HepG2 (cell line): ENCODE data around the gene CYP4V2. TPM values are rescaled to one million over a fixed set of nuclear protein-coding genes. Genes with fewer than 3 reads are reported as not detected.

ENCODE experiments used
- ISL2 ChIP-seq: sonication (generic); formaldehyde crosslinking; IDR thresholded peaks from 2 replicates; pipeline ENCODE4 v1.5.0; 2020; ENCODE audit warnings: missing genetic modification reagents
- KMT2A ChIP-seq: sonication (generic); formaldehyde crosslinking; IDR thresholded peaks from 2 replicates; pipeline ENCODE4 v1.4.0; 2020; ENCODE audit warnings: missing genetic modification reagents
- MEIS1 ChIP-seq: sonication (generic); formaldehyde crosslinking; IDR thresholded peaks from 2 replicates; pipeline ENCODE4 v1.9.0; 2021; ENCODE audit warnings: mild to moderate bottlenecking, missing genetic modification reagents, moderate library complexity, borderline replicate concordance
- MIER2 ChIP-seq: IDR thresholded peaks from 2 replicates; pipeline ENCODE4 v1.6.1; 2016; ENCODE audit warnings: missing biosample characterization, missing genetic modification reagents
- NR2C2 ChIP-seq: sonication (generic); formaldehyde crosslinking; IDR thresholded peaks from 2 replicates; pipeline ENCODE4 v1.4.0; 2020; ENCODE audit warnings: missing genetic modification reagents, mild to moderate bottlenecking, moderate library complexity, borderline replicate concordance
- TP53 ChIP-seq: sonication (generic); formaldehyde crosslinking; conservative IDR thresholded peaks from 2 replicates; pipeline ENCODE4 v1.4.0; 2020; ENCODE audit warnings: missing genetic modification reagents
- ZC3H13 ChIP-seq: sonication (generic); formaldehyde crosslinking; IDR thresholded peaks from 2 replicates; pipeline ENCODE4 v1.8.1; 2023; ENCODE audit warnings: mild to moderate bottlenecking, missing genetic modification reagents, moderate library complexity
- ZNF124 ChIP-seq: sonication (generic); formaldehyde crosslinking; IDR thresholded peaks from 2 replicates; pipeline ENCODE4 v1.4.0; 2020; ENCODE audit warnings: missing genetic modification reagents
- ZNF260 ChIP-seq: sonication (generic); formaldehyde crosslinking; IDR thresholded peaks from 2 replicates; pipeline ENCODE4 v1.4.0; 2020; ENCODE audit warnings: missing genetic modification reagents, low read depth, mild to moderate bottlenecking, borderline replicate concordance
- ZNF674 ChIP-seq: sonication (generic); formaldehyde crosslinking; IDR thresholded peaks from 2 replicates; pipeline ENCODE4 v1.5.0; 2020; ENCODE audit warnings: low read depth, mild to moderate bottlenecking, missing genetic modification reagents
- polyA plus RNA-seq, 8 experiments: library from polyadenylated mRNA; depleted of rRNA in 3 of 8; stranded (reverse) in 7 of 8; unstranded in 1 of 8; fragments of >200 nt; fragmentation: Illumina TruSeq in 4 of 8; extraction: Trizol in 4 of 8; gene quantifications; 2 replicates each; pipeline versions ENCODE4 v1.2.1 to v1.2.3, GENCODE V29; 2011 to 2016; ENCODE audit warnings: low read depth in 4 of 8, missing spikeins in 1 of 8, mixed read lengths in 1 of 8; ENCODE audit not compliant: insufficient read depth in 1 of 8
- total RNA-seq, 5 experiments: library from RNA; depleted of rRNA; stranded (reverse); fragments of >200 nt; fragmentation: Illumina TruSeq; extraction: Trizol; gene quantifications; 2 replicates each; pipeline ENCODE4 v1.2.3, GENCODE V29; 2016; ENCODE audit warnings: low read depth in 1 of 5
- TF ChIP-seq, protein P1 (sequence below): sonication (generic); formaldehyde crosslinking; IDR thresholded peaks from 2 replicates; pipeline ENCODE4 v1.4.0; 2020; ENCODE audit warnings: missing genetic modification reagents, borderline replicate concordance
- TF ChIP-seq, protein P2 (sequence below): sonication (generic); formaldehyde crosslinking; IDR thresholded peaks from 2 replicates; pipeline ENCODE4 v1.4.0; 2020; ENCODE audit warnings: mild to moderate bottlenecking, missing genetic modification reagents
- TF ChIP-seq, protein P3 (sequence below): sonication (generic); formaldehyde crosslinking; IDR thresholded peaks from 2 replicates; pipeline ENCODE4 v1.4.0; 2020; ENCODE audit warnings: mild to moderate bottlenecking, missing genetic modification reagents, borderline replicate concordance

Gene CYP4V2
- total and polyA plus RNA-seq, 2 of the 13 experiments (the other 11 are each of a cell fraction or from before 2014, with no cell fraction given): 4.7 to 7.2 TPM

DNA sequence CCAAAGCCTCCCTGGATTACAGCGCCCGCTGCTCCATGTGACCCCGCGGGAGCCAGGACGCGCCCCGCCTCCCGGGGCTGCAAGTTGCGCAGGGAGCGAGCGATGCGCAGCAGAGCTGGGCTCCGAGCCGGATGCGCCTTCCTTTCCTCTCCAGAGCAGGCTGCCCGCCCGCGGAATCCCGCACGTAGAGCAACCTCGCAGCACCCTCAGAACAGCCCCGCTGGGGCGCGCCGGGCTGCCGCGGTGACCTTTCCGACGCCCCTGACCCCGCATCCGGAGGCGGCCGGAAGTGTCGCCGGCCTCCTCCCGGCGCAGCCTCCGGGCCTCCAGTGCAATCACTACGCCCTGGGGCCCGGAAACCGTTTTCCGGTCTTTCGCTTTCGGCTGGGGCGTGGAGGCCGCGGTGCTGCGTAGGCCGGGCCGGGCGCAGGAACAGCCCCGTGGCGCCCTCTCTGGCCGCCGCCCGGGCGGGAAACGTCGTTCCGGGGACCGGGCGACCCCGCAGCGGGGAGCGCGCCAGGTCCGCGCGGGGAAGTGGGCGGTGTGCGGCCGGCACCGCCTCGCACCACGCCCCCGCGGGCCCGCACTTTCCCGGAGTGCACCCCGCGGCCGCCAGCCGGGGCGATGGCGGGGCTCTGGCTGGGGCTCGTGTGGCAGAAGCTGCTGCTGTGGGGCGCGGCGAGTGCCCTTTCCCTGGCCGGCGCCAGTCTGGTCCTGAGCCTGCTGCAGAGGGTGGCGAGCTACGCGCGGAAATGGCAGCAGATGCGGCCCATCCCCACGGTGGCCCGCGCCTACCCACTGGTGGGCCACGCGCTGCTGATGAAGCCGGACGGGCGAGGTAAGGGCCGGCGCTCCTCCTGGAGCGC, at the start of gene CYP4V2 (continued):
- peak; percentile 78; the same call in 1 of the 2 replicates for TF ChIP-seq KMT2A (CRISPR knock-in tag)
- peak; percentile 57; the same call in 1 of the 2 replicates for TF ChIP-seq MEIS1 (CRISPR knock-in tag)
- no peak for TF ChIP-seq ZNF260 (CRISPR knock-in tag)
- TF ChIP-seq NR2C2: peak; percentile 96
- TF ChIP-seq ZNF674: peak; percentile 79; the same call in 1 of the 2 replicates
- TF ChIP-seq TP53: no peak
- TF ChIP-seq, protein P1, sequence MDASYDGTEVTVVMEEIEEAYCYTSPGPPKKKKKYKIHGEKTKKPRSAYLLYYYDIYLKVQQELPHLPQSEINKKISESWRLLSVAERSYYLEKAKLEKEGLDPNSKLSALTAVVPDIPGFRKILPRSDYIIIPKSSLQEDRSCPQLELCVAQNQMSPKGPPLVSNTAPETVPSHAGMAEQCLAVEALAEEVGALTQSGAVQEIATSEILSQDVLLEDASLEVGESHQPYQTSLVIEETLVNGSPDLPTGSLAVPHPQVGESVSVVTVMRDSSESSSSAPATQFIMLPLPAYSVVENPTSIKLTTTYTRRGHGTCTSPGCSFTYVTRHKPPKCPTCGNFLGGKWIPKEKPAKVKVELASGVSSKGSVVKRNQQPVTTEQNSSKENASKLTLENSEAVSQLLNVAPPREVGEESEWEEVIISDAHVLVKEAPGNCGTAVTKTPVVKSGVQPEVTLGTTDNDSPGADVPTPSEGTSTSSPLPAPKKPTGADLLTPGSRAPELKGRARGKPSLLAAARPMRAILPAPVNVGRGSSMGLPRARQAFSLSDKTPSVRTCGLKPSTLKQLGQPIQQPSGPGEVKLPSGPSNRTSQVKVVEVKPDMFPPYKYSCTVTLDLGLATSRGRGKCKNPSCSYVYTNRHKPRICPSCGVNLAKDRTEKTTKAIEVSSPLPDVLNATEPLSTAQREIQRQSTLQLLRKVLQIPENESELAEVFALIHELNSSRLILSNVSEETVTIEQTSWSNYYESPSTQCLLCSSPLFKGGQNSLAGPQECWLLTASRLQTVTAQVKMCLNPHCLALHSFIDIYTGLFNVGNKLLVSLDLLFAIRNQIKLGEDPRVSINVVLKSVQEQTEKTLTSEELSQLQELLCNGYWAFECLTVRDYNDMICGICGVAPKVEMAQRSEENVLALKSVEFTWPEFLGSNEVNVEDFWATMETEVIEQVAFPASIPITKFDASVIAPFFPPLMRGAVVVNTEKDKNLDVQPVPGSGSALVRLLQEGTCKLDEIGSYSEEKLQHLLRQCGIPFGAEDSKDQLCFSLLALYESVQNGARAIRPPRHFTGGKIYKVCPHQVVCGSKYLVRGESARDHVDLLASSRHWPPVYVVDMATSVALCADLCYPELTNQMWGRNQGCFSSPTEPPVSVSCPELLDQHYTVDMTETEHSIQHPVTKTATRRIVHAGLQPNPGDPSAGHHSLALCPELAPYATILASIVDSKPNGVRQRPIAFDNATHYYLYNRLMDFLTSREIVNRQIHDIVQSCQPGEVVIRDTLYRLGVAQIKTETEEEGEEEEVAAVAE (CRISPR knock-in tag): 0 out of 2 replicates have a peak, but pooled peaks have one; percentile 20
- TF ChIP-seq, protein P2, sequence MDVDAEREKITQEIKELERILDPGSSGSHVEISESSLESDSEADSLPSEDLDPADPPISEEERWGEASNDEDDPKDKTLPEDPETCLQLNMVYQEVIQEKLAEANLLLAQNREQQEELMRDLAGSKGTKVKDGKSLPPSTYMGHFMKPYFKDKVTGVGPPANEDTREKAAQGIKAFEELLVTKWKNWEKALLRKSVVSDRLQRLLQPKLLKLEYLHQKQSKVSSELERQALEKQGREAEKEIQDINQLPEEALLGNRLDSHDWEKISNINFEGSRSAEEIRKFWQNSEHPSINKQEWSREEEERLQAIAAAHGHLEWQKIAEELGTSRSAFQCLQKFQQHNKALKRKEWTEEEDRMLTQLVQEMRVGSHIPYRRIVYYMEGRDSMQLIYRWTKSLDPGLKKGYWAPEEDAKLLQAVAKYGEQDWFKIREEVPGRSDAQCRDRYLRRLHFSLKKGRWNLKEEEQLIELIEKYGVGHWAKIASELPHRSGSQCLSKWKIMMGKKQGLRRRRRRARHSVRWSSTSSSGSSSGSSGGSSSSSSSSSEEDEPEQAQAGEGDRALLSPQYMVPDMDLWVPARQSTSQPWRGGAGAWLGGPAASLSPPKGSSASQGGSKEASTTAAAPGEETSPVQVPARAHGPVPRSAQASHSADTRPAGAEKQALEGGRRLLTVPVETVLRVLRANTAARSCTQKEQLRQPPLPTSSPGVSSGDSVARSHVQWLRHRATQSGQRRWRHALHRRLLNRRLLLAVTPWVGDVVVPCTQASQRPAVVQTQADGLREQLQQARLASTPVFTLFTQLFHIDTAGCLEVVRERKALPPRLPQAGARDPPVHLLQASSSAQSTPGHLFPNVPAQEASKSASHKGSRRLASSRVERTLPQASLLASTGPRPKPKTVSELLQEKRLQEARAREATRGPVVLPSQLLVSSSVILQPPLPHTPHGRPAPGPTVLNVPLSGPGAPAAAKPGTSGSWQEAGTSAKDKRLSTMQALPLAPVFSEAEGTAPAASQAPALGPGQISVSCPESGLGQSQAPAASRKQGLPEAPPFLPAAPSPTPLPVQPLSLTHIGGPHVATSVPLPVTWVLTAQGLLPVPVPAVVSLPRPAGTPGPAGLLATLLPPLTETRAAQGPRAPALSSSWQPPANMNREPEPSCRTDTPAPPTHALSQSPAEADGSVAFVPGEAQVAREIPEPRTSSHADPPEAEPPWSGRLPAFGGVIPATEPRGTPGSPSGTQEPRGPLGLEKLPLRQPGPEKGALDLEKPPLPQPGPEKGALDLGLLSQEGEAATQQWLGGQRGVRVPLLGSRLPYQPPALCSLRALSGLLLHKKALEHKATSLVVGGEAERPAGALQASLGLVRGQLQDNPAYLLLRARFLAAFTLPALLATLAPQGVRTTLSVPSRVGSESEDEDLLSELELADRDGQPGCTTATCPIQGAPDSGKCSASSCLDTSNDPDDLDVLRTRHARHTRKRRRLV: no peak; the same call in 1 of the 2 replicates
- no peak for TF ChIP-seq MIER2
- TF ChIP-seq ZNF124: no peak
- peak; percentile 55; the same call in 1 of the 2 replicates for TF ChIP-seq ZC3H13
- peak; percentile 80 for TF ChIP-seq ISL2 (CRISPR knock-in tag)
- TF ChIP-seq, protein P3, sequence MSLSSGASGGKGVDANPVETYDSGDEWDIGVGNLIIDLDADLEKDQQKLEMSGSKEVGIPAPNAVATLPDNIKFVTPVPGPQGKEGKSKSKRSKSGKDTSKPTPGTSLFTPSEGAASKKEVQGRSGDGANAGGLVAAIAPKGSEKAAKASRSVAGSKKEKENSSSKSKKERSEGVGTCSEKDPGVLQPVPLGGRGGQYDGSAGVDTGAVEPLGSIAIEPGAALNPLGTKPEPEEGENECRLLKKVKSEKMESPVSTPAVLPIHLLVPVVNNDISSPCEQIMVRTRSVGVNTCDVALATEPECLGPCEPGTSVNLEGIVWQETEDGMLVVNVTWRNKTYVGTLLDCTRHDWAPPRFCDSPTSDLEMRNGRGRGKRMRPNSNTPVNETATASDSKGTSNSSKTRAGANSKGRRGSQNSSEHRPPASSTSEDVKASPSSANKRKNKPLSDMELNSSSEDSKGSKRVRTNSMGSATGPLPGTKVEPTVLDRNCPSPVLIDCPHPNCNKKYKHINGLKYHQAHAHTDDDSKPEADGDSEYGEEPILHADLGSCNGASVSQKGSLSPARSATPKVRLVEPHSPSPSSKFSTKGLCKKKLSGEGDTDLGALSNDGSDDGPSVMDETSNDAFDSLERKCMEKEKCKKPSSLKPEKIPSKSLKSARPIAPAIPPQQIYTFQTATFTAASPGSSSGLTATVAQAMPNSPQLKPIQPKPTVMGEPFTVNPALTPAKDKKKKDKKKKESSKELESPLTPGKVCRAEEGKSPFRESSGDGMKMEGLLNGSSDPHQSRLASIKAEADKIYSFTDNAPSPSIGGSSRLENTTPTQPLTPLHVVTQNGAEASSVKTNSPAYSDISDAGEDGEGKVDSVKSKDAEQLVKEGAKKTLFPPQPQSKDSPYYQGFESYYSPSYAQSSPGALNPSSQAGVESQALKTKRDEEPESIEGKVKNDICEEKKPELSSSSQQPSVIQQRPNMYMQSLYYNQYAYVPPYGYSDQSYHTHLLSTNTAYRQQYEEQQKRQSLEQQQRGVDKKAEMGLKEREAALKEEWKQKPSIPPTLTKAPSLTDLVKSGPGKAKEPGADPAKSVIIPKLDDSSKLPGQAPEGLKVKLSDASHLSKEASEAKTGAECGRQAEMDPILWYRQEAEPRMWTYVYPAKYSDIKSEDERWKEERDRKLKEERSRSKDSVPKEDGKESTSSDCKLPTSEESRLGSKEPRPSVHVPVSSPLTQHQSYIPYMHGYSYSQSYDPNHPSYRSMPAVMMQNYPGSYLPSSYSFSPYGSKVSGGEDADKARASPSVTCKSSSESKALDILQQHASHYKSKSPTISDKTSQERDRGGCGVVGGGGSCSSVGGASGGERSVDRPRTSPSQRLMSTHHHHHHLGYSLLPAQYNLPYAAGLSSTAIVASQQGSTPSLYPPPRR (CRISPR knock-in tag): peak; percentile 63; the same call in 1 of the 2 replicates
